Mononuclear cell (primary cell): ENCODE measurements around the gene PRKACA. TPM values are rescaled to one million over a fixed set of nuclear protein-coding genes. Genes with fewer than 3 reads are reported as not detected.
"Not testable (repeated sequence)": the region's sequence is repeated elsewhere in the genome, so short reads cannot be mapped to it uniquely, and the experiment has no call there.

Experiments used
- H3K27me3 ChIP-seq: 2 replicates; pipeline ENCODE4 v1.6.0; 2011; ENCODE audit warnings: low read length, control low read depth; ENCODE audit not compliant: insufficient read depth
- H3K4me1 ChIP-seq: 2 replicates; pipeline ENCODE4 v1.5.1; 2011; ENCODE audit warnings: mild to moderate bottlenecking, low read length, control low read depth; ENCODE audit not compliant: insufficient read depth
- H3K4me3 ChIP-seq: 2 replicates; pipeline ENCODE4 v1.5.1; 2011; ENCODE audit warnings: mild to moderate bottlenecking, low read length, moderate library complexity
- H3K9me3 ChIP-seq: 2 replicates; pipeline ENCODE4 v1.5.1; 2011; ENCODE audit warnings: low read depth, mild to moderate bottlenecking, control low read depth, low read length
- total RNA-seq: library from RNA; depleted of rRNA; stranded (reverse); fragments of >200 nt; gene quantifications from one replicate; pipeline ENCODE4 v1.2.3, GENCODE V29; 2012

The PRKACA gene
- total RNA-seq, 1 donor, result 62.0 TPM

DNA sequence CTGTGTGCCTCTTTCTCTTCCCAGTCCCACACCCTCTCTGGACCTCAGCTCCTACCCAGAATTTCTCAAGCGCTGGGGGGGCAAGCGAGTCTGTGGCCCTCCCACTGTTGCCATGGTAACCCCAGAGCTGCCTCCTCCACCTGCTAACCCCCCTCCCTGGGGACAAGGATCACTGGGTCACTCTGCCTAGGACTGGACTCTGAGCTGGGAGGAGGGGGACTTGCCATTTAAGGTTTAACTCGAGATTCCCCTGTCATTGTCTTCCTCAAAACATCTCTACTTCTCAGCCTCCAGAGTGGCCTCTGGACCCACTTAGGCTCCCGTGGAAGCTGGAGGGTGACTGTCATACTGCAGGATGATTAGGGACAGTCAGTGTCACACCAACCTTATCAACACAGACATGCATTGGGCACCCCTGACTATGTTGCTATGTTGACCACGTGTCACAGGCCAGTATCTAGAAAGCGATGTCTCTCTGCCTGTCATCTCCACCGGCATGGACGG lies 57.9 kb downstream of the PRKACA start:
- Histone ChIP-seq H3K4me1 (peaks cover 16% of the 10 kb centered on the region), H3K27me3 (peaks cover 25% of the 10 kb centered on the region), H3K4me3 (no peak overlapping the region)

GRCh38 chr19:14059093-14059480 lies 58.5 kb downstream of the PRKACA start:
- Histone ChIP-seq H3K9me3 (no peaks in the 10 kb centered on the region), H3K27me3 (peaks cover 25% of the 10 kb centered on the region)

More for the DNA sequence above, 57.9 kb downstream of the PRKACA start:
- H3K9me3 ChIP-seq, result no peaks in the 10 kb centered on the region

DNA sequence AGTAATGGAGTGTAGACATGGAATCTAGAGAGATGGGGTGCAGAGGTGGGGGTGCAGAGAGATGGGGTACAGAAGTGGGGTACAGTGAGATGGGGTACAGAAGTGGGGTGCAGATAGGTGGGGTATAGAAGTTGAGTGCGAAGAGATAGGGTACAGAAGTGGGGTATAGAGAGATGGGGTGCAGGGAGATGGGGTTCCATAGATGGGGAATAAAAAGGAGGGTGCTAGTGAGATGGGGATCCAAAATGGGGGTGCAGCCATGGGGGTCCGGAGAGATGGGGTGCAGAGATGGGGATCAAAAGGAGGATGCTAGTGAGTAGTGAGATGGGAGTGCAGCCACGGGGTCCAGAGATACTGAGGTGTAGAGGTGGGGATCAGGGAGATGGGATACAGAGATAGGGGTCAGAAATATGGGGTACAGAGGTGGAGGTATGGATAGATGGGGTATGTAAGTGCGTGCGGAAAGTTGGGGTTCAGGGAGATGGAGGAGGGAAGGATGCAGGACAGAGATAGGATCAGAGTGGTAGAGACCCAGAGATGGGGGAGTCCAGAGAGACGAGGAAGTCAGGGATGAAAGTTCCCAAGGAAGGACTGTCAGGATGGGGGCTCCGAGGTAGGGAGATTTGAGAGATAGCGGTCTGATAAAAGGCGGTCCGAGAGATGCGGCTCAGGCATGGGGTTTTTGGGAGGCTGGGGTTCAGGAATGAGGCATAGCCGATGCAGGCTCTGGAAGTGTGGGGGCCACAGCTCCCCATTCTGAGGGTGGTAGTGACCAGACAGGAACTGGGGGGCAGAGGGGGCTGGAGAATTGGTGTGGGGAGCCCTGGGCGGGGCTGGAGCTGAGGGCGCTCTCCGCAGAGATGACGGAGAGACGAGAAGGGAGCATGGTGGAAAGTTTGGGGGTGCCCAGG lies 59.1 kb downstream of the PRKACA start:
- peaks cover 25% of the 10 kb centered on the region for H3K27me3 ChIP-seq

More at GRCh38 chr19:14059093-14059480, 58.5 kb downstream of the PRKACA start:
- Histone ChIP-seq H3K4me3 (no peak overlapping the region), H3K4me1 (peaks cover 16% of the 10 kb centered on the region)

DNA sequence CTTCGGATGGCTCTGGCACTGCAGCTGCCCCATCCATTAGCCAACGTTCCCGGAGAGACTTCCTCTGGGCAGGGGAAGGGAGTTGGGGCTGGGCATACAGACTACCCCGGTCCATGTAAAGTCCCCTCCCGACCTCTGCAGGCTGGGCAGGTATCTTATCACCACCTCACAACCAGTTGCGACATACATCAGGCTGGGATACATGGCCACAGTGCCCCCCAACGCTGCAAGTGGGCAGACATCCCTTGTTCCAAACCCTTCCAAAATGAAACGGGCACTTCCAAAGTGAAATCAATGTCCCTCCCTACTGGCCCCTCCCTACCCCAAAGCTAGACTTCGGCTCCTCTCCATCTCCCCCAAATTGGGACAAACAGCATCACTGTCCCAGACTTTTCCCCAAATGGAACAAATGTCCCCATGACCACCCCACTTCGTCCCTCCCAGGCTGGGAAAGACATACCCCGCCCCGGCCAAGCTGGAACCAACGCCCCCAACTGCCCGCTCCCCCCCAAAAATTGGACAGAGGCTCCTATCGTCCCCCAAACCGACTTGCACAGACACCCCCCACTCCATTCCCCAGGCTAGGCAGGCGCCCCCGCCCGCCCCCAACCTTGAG lies 60.7 kb downstream of the PRKACA start:
- peaks cover 25% of the 10 kb centered on the region for H3K27me3 ChIP-seq
- H3K9me3 ChIP-seq, result no peaks in the 10 kb centered on the region
- H3K4me1 ChIP-seq, result peaks cover 16% of the 10 kb centered on the region
- no peak overlapping the region for H3K4me3 ChIP-seq

More for the DNA sequence above, 59.1 kb downstream of the PRKACA start:
- Histone ChIP-seq H3K4me3 (no peak overlapping the region), H3K4me1 (peaks cover 16% of the 10 kb centered on the region), H3K9me3 (no peaks in the 10 kb centered on the region)

GRCh38 chr19:14056069-14056666 lies 61.4 kb downstream of the PRKACA start:
- no peak overlapping the region for H3K4me3 ChIP-seq
- H3K4me1 ChIP-seq, result peaks cover 16% of the 10 kb centered on the region
- H3K27me3 ChIP-seq, result peaks cover 25% of the 10 kb centered on the region
- H3K9me3 ChIP-seq, result no peaks in the 10 kb centered on the region

GRCh38 chr19:14055396-14055795 lies 62.2 kb downstream of the PRKACA start:
- H3K27me3 ChIP-seq, result peaks cover 24% of the 10 kb centered on the region
- no peak overlapping the region for H3K4me3 ChIP-seq
- H3K4me1 ChIP-seq, result peaks cover 16% of the 10 kb centered on the region
- H3K9me3 ChIP-seq, result no peaks in the 10 kb centered on the region

DNA sequence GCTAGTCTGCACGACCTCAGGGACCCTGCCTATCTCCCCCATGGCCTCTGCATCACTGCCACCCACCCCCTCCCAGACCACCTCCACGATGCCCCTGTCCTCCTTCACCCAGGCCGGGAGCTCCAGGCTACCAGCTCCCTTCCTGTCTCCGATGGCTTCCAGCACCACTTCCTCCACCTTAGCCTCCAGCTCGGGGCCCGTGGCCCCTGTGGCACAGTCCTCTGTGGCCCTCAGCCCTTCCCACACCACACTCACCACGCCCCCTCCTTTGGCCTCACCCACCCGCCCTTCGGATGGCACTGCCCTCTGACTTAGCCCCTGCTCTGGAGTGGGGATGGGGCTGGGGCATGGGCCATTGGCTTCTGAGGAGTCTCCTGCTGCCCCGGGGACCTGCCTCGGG lies 62.8 kb downstream of the PRKACA start:
- peaks cover 16% of the 10 kb centered on the region for H3K4me1 ChIP-seq
- peaks cover 18% of the 10 kb centered on the region for H3K27me3 ChIP-seq
- H3K4me3 ChIP-seq, result no peak overlapping the region
- H3K9me3 ChIP-seq, result no peaks in the 10 kb centered on the region

- Histone ChIP-seq H3K27me3 (peaks cover 12% of the 10 kb centered on the region), H3K4me1 (peaks cover 15% of the 10 kb centered on the region), H3K9me3 (no peaks in the 10 kb centered on the region), H3K4me3 (no peak overlapping the region)
Observed at GRCh38 chr19:14054099-14054498, 63.5 kb downstream of the PRKACA start.

DNA sequence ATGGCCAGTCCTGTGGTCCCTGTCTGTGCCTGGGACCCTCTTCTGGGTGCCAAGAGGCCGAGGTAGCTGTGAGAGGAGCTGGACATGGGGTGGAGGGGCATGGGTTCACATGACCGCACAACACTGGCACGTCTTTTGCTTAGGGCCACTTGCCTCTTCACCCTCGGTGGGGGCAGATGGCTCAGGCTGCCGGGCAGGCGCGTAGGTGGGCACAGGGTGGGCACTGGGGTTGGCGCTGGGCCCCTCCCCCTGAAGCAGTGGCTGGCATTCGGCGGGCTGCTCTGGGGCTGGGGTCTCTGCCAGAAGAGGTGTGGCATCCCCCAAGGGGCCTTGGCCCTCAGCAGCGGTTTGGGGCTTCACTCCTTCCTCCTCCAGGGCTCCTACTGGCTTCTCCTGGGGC lies 64.1 kb downstream of the PRKACA start:
- no peaks in the 10 kb centered on the region for H3K9me3 ChIP-seq
- peaks cover 6% of the 10 kb centered on the region for H3K27me3 ChIP-seq
- no peak overlapping the region for H3K4me3 ChIP-seq
- peaks cover 9% of the 10 kb centered on the region for H3K4me1 ChIP-seq

DNA sequence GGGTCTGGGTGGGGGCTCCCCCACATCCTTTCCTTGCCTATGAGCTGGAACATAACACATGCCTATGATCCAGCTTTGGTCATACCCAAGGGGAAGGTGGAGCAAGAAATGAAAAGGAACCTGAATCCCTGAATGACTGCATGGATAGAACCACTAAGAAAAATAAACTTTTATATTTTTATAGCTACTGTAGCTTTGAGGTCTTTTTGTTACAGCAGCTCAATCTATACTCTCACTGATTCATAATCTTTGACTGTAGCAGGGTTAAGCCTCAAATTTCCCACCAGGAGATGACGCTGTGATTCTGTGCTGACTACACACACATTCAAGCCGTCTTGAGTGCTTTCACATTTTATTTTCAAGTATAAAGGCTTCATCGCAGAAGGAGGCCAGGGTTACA lies 64.5 kb downstream of the PRKACA start:
- peaks cover 4% of the 10 kb centered on the region for H3K4me1 ChIP-seq
- no peak overlapping the region for H3K4me3 ChIP-seq
- no peaks in the 10 kb centered on the region for H3K9me3 ChIP-seq
- H3K27me3 ChIP-seq, result peaks cover 1% of the 10 kb centered on the region

GRCh38 chr19:14052470-14052869 lies 65.1 kb downstream of the PRKACA start:
- Histone ChIP-seq H3K27me3 (no peaks in the 10 kb centered on the region), H3K9me3 (no peaks in the 10 kb centered on the region), H3K4me1 (no peaks in the 10 kb centered on the region), H3K4me3 (no peak overlapping the region)

GRCh38 chr19:14051980-14052379 lies 65.6 kb downstream of the PRKACA start:
- Histone ChIP-seq H3K4me1 (no peaks in the 10 kb centered on the region), H3K9me3 (no peaks in the 10 kb centered on the region), H3K27me3 (no peaks in the 10 kb centered on the region), H3K4me3 (no peak overlapping the region)

DNA sequence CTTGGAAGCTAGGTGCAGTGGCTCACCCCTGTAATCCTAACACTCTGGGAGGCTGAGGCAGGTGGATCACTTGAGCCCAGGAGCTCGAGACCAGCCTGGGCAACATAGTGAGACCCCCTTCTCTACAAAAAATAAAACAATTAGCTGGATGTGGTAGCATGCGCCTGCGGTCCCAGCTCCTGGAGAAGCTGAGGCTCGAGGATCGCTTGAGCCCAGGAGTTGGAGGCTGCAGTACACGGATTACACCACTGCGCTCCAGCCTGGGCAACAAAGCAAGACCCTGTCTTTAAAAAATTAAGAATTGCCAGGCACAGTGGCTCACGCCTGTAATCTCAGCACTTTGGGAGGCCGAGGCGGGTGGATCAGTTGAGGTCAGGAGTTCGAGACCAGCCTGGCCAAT lies 66.6 kb downstream of the PRKACA start:
- not testable (repeated sequence) for H3K9me3 ChIP-seq, H3K27me3 ChIP-seq, H3K4me3 ChIP-seq, H3K4me1 ChIP-seq

DNA sequence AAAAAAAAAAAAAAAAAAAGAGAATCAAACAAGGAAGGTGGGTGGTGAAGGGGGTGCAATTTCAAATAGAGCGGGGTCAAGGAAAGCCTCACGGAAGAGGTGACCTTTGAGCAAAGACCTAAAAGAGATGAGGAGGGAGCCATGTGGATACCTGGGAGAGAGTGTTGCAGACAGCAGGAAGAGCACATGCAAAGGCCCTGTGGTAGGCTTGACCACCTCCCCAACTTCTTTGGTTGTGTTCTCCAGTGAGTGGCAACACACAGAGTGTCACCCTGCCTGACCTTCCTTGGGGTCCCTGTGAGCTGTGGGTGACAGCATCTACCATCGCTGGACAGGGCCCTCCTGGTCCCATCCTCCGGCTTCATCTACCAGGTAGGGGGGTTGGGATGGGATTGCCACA lies 67.0 kb downstream of the PRKACA start:
- no peaks in the 10 kb centered on the region for H3K9me3 ChIP-seq
- H3K27me3 ChIP-seq, result no peaks in the 10 kb centered on the region
- H3K4me1 ChIP-seq, result no peaks in the 10 kb centered on the region
- H3K4me3 ChIP-seq, result no peak overlapping the region

- Histone ChIP-seq H3K27me3 (no peaks in the 10 kb centered on the region), H3K4me3 (no peak overlapping the region), H3K4me1 (no peaks in the 10 kb centered on the region), H3K9me3 (no peaks in the 10 kb centered on the region)
Observed at GRCh38 chr19:14048443-14049153, 69.0 kb downstream of the PRKACA start.
